H1 (cell line): ENCODE results near the gene NUS1. TPM values are rescaled to one million over a fixed set of nuclear protein-coding genes. Genes with fewer than 3 reads are reported as not detected.

Experiments used
- CTCF ChIA-PET: fragments of 300-600 bp; sonication (Branson Sonifier 250); formaldehyde crosslinking; loops from one replicate; lab custom pipeline; 2021; ENCODE audit not compliant: partially characterized antibody; lab: Charles Lee
- POLR2A ChIA-PET: fragments of 300-600 bp; sonication (Branson Sonifier 250); formaldehyde crosslinking; loops from one replicate; lab custom pipeline; 2021; ENCODE audit warnings: inconsistent platforms; ENCODE audit not compliant: partially characterized antibody; lab: Charles Lee
- DNase-seq, 2 experiments: peaks; one replicate each; pipeline versions ENCODE4 v3.0.0 to v3.0.0-alpha.2; 2010 to 2022; ENCODE audit warnings: low spot score in 2 of 2, low read depth in 1 of 2, mixed read lengths in 1 of 2
- FAIRE-seq: peaks from 2 replicates; lab custom pipeline; 2011; peaks lifted over from hg19 to GRCh38; lab: Jason Lieb, UNC
- H2AFZ ChIP-seq: 2 replicates; pipeline ENCODE4 v1.8.1; 2012; ENCODE audit warnings: low read length, inconsistent platforms
- H2AK5ac ChIP-seq: 2 replicates; pipeline ENCODE4 v1.6.1; 2013; ENCODE audit warnings: low read depth, low read length
- H2BK120ac ChIP-seq: replicated peaks from 2 replicates; pipeline ENCODE3; 2013; ENCODE audit warnings: low read depth, low read length, inconsistent platforms
- H2BK12ac ChIP-seq: 2 replicates; pipeline ENCODE4 v1.6.1; 2013; ENCODE audit warnings: low read depth, low read length
- H2BK15ac ChIP-seq: 2 replicates; pipeline ENCODE4 v1.6.1; 2013; ENCODE audit warnings: low read length
- H2BK20ac ChIP-seq: 2 replicates; pipeline ENCODE4 v1.6.1; 2013; ENCODE audit warnings: low read length
- H2BK5ac ChIP-seq: 2 replicates; pipeline ENCODE4 v1.6.1; 2013; ENCODE audit warnings: low read depth, low read length
- H3K14ac ChIP-seq: 2 replicates; pipeline ENCODE4 v1.6.1; 2013; ENCODE audit warnings: inconsistent platforms; ENCODE audit not compliant: insufficient read length
- H3K18ac ChIP-seq: 2 replicates; pipeline ENCODE4 v1.6.1; 2013; ENCODE audit warnings: low read length; ENCODE audit errors: extremely low read depth
- H3K23ac ChIP-seq: 2 replicates; pipeline ENCODE4 v1.6.1; 2013; ENCODE audit warnings: inconsistent platforms; ENCODE audit not compliant: insufficient read length
- H3K23me2 ChIP-seq: 2 replicates; pipeline ENCODE4 v1.6.1; 2013; ENCODE audit warnings: low read depth, low read length
- H3K27ac ChIP-seq: 2 replicates; pipeline ENCODE4 v1.6.1; 2011; ENCODE audit warnings: low read depth, low read length, inconsistent platforms
- H3K27me3 ChIP-seq, 4 experiments: replicated peaks in 1 of 4; 1 replicate in 1 of 4; 2 replicates in 3 of 4; pipeline versions ENCODE4 v1.6.1 to v1.8.1; 2011 to 2013; ENCODE audit warnings: low read length in 3 of 4, mild to moderate bottlenecking in 3 of 4, inconsistent platforms in 2 of 4, mixed read lengths in 2 of 4, moderate library complexity in 1 of 4; ENCODE audit not compliant: control insufficient read depth in 3 of 4, insufficient read depth in 3 of 4; ENCODE audit errors: extremely low read depth in 1 of 4
- H3K36me3 ChIP-seq, 4 experiments: 2 replicates each; pipeline versions ENCODE4 v1.6.1 to v1.8.1; 2011 to 2013; ENCODE audit warnings: mild to moderate bottlenecking in 4 of 4, low read length in 3 of 4, moderate library complexity in 2 of 4, control low read depth in 1 of 4, inconsistent platforms in 1 of 4; ENCODE audit not compliant: insufficient read depth in 4 of 4, control insufficient read depth in 2 of 4
- H3K4ac ChIP-seq: replicated peaks from 2 replicates; pipeline ENCODE3; 2013; ENCODE audit warnings: low read length, low read depth, mixed read lengths, inconsistent platforms; ENCODE audit not compliant: insufficient read length
- H3K4me1 ChIP-seq, 4 experiments: replicated peaks in 1 of 4; 1 replicate in 1 of 4; 2 replicates in 3 of 4; pipeline versions ENCODE4 v1.6.1 to v1.8.1; 2011 to 2013; ENCODE audit warnings: low read length in 3 of 4, inconsistent platforms in 2 of 4, mixed read lengths in 1 of 4; ENCODE audit not compliant: insufficient read depth in 4 of 4, control insufficient read depth in 3 of 4
- H3K4me2 ChIP-seq, 2 experiments: 2 replicates each; pipeline versions ENCODE4 v1.6.1 to v1.8.1; 2011 to 2013; ENCODE audit warnings: low read depth in 2 of 2, low read length in 2 of 2, control low read depth in 1 of 2, inconsistent platforms in 1 of 2, mild to moderate bottlenecking in 1 of 2; ENCODE audit not compliant: insufficient read depth in 1 of 2
- H3K4me3 ChIP-seq, 4 experiments: fragments of 200-600, 300-600 bp in 1 of 4; sonication (generic), shearing (Covaris generic), sonication (Bioruptor Twin) in 1 of 4; 2 replicates each; pipeline versions ENCODE4 v1.5.1 to v1.8.1; 2011 to 2016; ENCODE audit warnings: low read length in 4 of 4, low read depth in 3 of 4, control low read depth in 2 of 4, inconsistent platforms in 2 of 4, mild to moderate bottlenecking in 2 of 4, mixed read lengths in 1 of 4, moderate library complexity in 1 of 4; ENCODE audit not compliant: insufficient read depth in 2 of 4; ENCODE audit errors: extremely low read depth in 1 of 4
- H3K56ac ChIP-seq: replicated peaks from 2 replicates; pipeline ENCODE3; 2013; ENCODE audit warnings: low read depth, mild to moderate bottlenecking, mixed read lengths, low read length, inconsistent platforms; ENCODE audit not compliant: insufficient read length
- H3K79me1 ChIP-seq: 2 replicates; pipeline ENCODE4 v1.6.1; 2013; ENCODE audit warnings: low read depth, low read length, control low read depth
- H3K79me2 ChIP-seq, 2 experiments: 2 replicates each; pipeline versions ENCODE4 v1.6.1 to v1.8.1; 2012 to 2013; ENCODE audit warnings: low read length in 2 of 2, mild to moderate bottlenecking in 2 of 2, inconsistent platforms in 1 of 2; ENCODE audit not compliant: insufficient read depth in 2 of 2, control insufficient read depth in 1 of 2
- H3K9ac ChIP-seq, 4 experiments: replicated peaks in 1 of 4; 1 replicate in 1 of 4; 2 replicates in 3 of 4; pipeline versions ENCODE4 v1.6.1 to v1.8.1; 2011 to 2013; ENCODE audit warnings: low read depth in 3 of 4, low read length in 3 of 4, control low read depth in 2 of 4, mild to moderate bottlenecking in 2 of 4, moderate library complexity in 2 of 4, inconsistent platforms in 1 of 4; ENCODE audit errors: extremely low read depth in 1 of 4
- H3K9me3 ChIP-seq, 2 experiments: 2 replicates each; pipeline versions ENCODE4 v1.6.1 to v1.8.1; 2012 to 2013; ENCODE audit warnings: mild to moderate bottlenecking in 2 of 2, moderate library complexity in 2 of 2, control low read depth in 1 of 2, inconsistent platforms in 1 of 2, low read depth in 1 of 2, low read length in 1 of 2, mixed read lengths in 1 of 2; ENCODE audit not compliant: insufficient read depth in 2 of 2
- H4K20me1 ChIP-seq, 2 experiments: replicated peaks in 1 of 2; 2 replicates each; pipeline versions ENCODE3 to v1.8.1; 2011 to 2013; ENCODE audit warnings: inconsistent platforms in 2 of 2, low read length in 2 of 2, mild to moderate bottlenecking in 1 of 2; ENCODE audit not compliant: insufficient read depth in 2 of 2, control insufficient read depth in 1 of 2
- H4K5ac ChIP-seq: 2 replicates; pipeline ENCODE4 v1.6.1; 2013; ENCODE audit warnings: low read length, low read depth, mixed read lengths, inconsistent platforms; ENCODE audit not compliant: insufficient read length
- H4K8ac ChIP-seq: 2 replicates; pipeline ENCODE4 v1.8.0; 2013; ENCODE audit warnings: mild to moderate bottlenecking, moderate library complexity, low read length, inconsistent platforms; ENCODE audit not compliant: insufficient read depth; ENCODE audit errors: extremely low read depth
- H4K91ac ChIP-seq: replicated peaks from 2 replicates; pipeline ENCODE3; 2013; ENCODE audit warnings: low read length, mixed read lengths, inconsistent platforms; ENCODE audit not compliant: insufficient read length
- BCL11A ChIP-seq, 2 experiments: IDR thresholded peaks; one replicate each; pipeline ENCODE4 v1.6.1; 2011; ENCODE audit warnings: low read depth in 2 of 2, low read length in 2 of 2, mild to moderate bottlenecking in 2 of 2
- CBX5 ChIP-seq: fragments of 300-800, 300-1000 bp; sonication (generic); IDR thresholded peaks from 2 replicates; pipeline ENCODE4 v1.7.1; 2016; ENCODE audit warnings: antibody characterized with exemption, low read length, low read depth
- CTCF ChIP-seq, 3 experiments: IDR thresholded peaks; 1 replicate in 2 of 3; 2 replicates in 1 of 3; pipeline versions ENCODE4 v1.5.1 to v1.6.1; 2011; ENCODE audit warnings: low read length in 3 of 3, mild to moderate bottlenecking in 3 of 3, inconsistent platforms in 2 of 3, low read depth in 1 of 3, moderate library complexity in 1 of 3; ENCODE audit not compliant: insufficient read depth in 1 of 3; ENCODE audit errors: control extremely low read depth in 1 of 3
- JUN ChIP-seq: IDR thresholded peaks from 2 replicates; pipeline ENCODE4 v1.6.1; 2011; ENCODE audit warnings: low read depth, mild to moderate bottlenecking, improper control_type of control experiment, low read length
- NANOG ChIP-seq: IDR thresholded peaks from 2 replicates; pipeline ENCODE4 v1.6.1; 2011; ENCODE audit warnings: low read length, low read depth, mild to moderate bottlenecking, inconsistent platforms; ENCODE audit not compliant: insufficient read depth, poor library complexity, severe bottlenecking
- POLR2A ChIP-seq, 2 experiments: IDR thresholded peaks; 1 replicate in 1 of 2; 2 replicates in 1 of 2; pipeline ENCODE4 v1.6.1; 2011; ENCODE audit warnings: low read depth in 2 of 2, low read length in 2 of 2, mild to moderate bottlenecking in 2 of 2; ENCODE audit errors: control extremely low read depth in 1 of 2
- POU5F1 ChIP-seq: IDR thresholded peaks from 2 replicates; pipeline ENCODE4 v1.6.1; 2011; ENCODE audit warnings: low read depth, mild to moderate bottlenecking, low read length, moderate library complexity
- RXRA ChIP-seq: IDR thresholded peaks from 2 replicates; pipeline ENCODE4 v1.6.1; 2011; ENCODE audit warnings: low read depth, mild to moderate bottlenecking, low read length, moderate library complexity; ENCODE audit not compliant: insufficient read depth
- SIN3A ChIP-seq, 2 experiments: IDR thresholded peaks in 1 of 2; conservative IDR thresholded peaks in 1 of 2; 2 replicates each; pipeline ENCODE4 v1.6.1; 2011 to 2012; ENCODE audit warnings: low read length in 2 of 2, improper control_type of control experiment in 1 of 2, low read depth in 1 of 2, mild to moderate bottlenecking in 1 of 2
- SP2 ChIP-seq: IDR thresholded peaks from 2 replicates; pipeline ENCODE4 v1.6.1; 2012; ENCODE audit warnings: mild to moderate bottlenecking, low read length, inconsistent platforms
- WGBS, 2 experiments: shearing (Covaris generic) in 1 of 2; methylation state at CpG; one replicate each; pipeline versions ENCODE4 v1.1.6 to v1.1.7; 2013 to 2015; ENCODE audit warnings: low lambda C conversion rate in 2 of 2, mixed read lengths in 2 of 2, inconsistent platforms in 1 of 2, low coverage in 1 of 2, missing lambda C conversion rate in 1 of 2; ENCODE audit not compliant: insufficient replicate concordance in 2 of 2, insufficient coverage in 1 of 2, insufficient read length in 1 of 2; ENCODE audit errors: extremely low coverage in 1 of 2, missing lambda C conversion rate in 1 of 2; 5-methylcytosine and 5-hydroxymethylcytosine counted together
- polyA plus RNA-seq, 7 experiments: library from polyadenylated mRNA; depleted of rRNA in 3 of 7; stranded (reverse) in 5 of 7; unstranded in 2 of 7; fragments of >200 nt in 5 of 7; fragments of 200-250 nt in 2 of 7; gene quantifications; 1 replicate in 5 of 7; 2 replicates in 1 of 7; 4 replicates in 1 of 7; pipeline versions ENCODE4 v1.2.1 to v1.2.3, GENCODE V29; 2011 to 2013; ENCODE audit warnings: missing spikeins in 2 of 7, mixed read lengths in 2 of 7
- total RNA-seq: library from RNA; stranded (reverse); fragmentation: NEBNext Ultra II Directional; extraction: Animal tissue kit (Norgen Biotek cat#: 25700); gene quantifications from 2 replicates; pipeline ENCODE4 v1.2.1, GENCODE V29; 2021
- TF ChIP-seq, protein P1 (sequence below): IDR thresholded peaks from 2 replicates; pipeline ENCODE4 v1.6.1; 2011; ENCODE audit warnings: low read depth, mild to moderate bottlenecking, low read length; ENCODE audit not compliant: insufficient read depth

NUS1 gene
- total and polyA plus RNA-seq, 2 of the 8 experiments (the other 6 are each of a cell fraction or from before 2014, with no cell fraction given) = 20.7 to 77.7 TPM

DNA sequence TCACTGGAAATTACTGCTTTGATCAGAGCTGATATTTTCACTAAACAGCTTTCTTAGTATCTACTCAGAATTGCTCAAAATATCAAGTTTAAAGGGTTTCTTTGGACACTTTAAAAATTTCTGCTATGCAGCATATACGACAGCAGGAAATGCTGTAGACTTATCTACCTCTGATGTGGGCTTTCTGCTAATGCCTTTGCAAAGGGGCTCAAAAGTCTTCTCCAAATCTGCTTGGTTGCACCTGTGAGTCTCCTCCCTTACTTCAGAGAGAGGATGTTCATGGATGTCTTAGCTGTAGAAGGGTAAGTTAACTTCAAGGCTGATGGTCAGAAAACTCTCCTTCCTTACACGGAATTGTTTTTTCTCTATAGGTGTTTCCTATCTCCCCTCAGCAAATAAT is 19.9 kb upstream of the NUS1 start:
- Histone ChIP-seq H2AFZ (no peak overlapping the region), H4K91ac (no peak overlapping the region), H4K20me1 (no peaks in the 10 kb centered on the region), H2BK12ac (no peak overlapping the region), H3K14ac (no peak overlapping the region), H3K4me2 (no peak overlapping the region), H3K27ac (no peak overlapping the region), H2BK5ac (no peak overlapping the region), H3K56ac (no peak overlapping the region), H3K27me3 (no peaks in the 10 kb centered on the region), H3K23me2 (no peaks in the 10 kb centered on the region), H3K4me3 (no peak overlapping the region), H3K9me3 (no peaks in the 10 kb centered on the region), H3K79me2 (no peaks in the 10 kb centered on the region), H3K79me1 (no peaks in the 10 kb centered on the region), H2BK20ac (no peak overlapping the region), H2BK120ac (no peak overlapping the region), H4K8ac (no peak overlapping the region), H3K23ac (no peak overlapping the region), H3K36me3 (no peaks in the 10 kb centered on the region; a peak in 4 of 8 replicates), H3K4ac (no peak overlapping the region), H2AK5ac (no peak overlapping the region), H2BK15ac (no peak overlapping the region), H4K5ac (no peak overlapping the region), H3K9ac (no peak overlapping the region), H3K18ac (no peak overlapping the region), H3K4me1 (no peaks in the 10 kb centered on the region)
- WGBS, 2 experiments = 97% methylated on average over 2 of the region's 2 CpGs; no CpG with 5 or more reads in 1 of the 2 experiments
- CTCF ChIA-PET = interaction anchor here (1.2 kb wide), 1 partner anchor 19 kb away, joined by 4 read pairs; no protein-coding TSS in a partner anchor
- DNase-seq = no peak
- POLR2A ChIA-PET = no interaction called here
- FAIRE-seq = no peak
- no peak for TF ChIP-seq POU5F1
- TF ChIP-seq, protein P1, sequence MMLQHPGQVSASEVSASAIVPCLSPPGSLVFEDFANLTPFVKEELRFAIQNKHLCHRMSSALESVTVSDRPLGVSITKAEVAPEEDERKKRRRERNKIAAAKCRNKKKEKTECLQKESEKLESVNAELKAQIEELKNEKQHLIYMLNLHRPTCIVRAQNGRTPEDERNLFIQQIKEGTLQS = no peak
- TF ChIP-seq CBX5 = no peak
- TF ChIP-seq POLR2A (IDR thresholded peaks at IDR 0.05; ENCODE audit: control extremely low read depth in 1 of 2, low read depth in 2 of 2, low read length in 2 of 2) = no peak
- no peak for TF ChIP-seq RXRA
- no peak for TF ChIP-seq CTCF (IDR thresholded peaks at IDR 0.05; ENCODE audit: control extremely low read depth in 1 of 3, insufficient read depth in 1 of 3, low read depth in 1 of 3, low read length in 3 of 3)
- no peak for TF ChIP-seq SP2
- TF ChIP-seq JUN = no peak
- TF ChIP-seq NANOG = no peak
- TF ChIP-seq SIN3A (conservative IDR thresholded peaks at IDR 0.05 in 1 of 2, IDR thresholded peaks at IDR 0.05 in 1 of 2; ENCODE audit: low read depth in 1 of 2, low read length in 2 of 2) = no peak
- no peak for TF ChIP-seq BCL11A (IDR thresholded peaks at IDR 0.05; ENCODE audit: low read depth in 2 of 2, low read length in 2 of 2)
